GM23338 (cell line): ENCODE results near the gene GRID2IP. TPM values are rescaled to one million over a fixed set of nuclear protein-coding genes. Genes with fewer than 3 reads are reported as not detected.

Experiments used
- ATAC-seq: fragments of 200-7000 bp; cut with Tn5 transposase; 3 replicates; pipeline ENCODE4 v1.9.1; 2020
- DNase-seq: peaks from one replicate; pipeline ENCODE4 v3.0.0-alpha.2; 2015; ENCODE audit warnings: low spot score
- H2AFZ ChIP-seq: fragments of 200-600 bp; sonication (generic); 2 replicates; pipeline ENCODE4 v1.8.0; 2016; ENCODE audit warnings: antibody characterized with exemption, mild to moderate bottlenecking, moderate library complexity
- H3F3A ChIP-seq: fragments of 200-600 bp; sonication (generic); replicated peaks from 2 replicates; pipeline ENCODE4 v1.8.0; 2017; ENCODE audit warnings: antibody characterized with exemption, mixed run types, low read depth
- H3K27ac ChIP-seq: fragments of 200-600 bp; sonication (generic); 2 replicates; pipeline ENCODE4 v1.6.1; 2016; ENCODE audit warnings: low read depth
- H3K27me3 ChIP-seq: fragments of 200-600 bp; sonication (generic); 2 replicates; pipeline ENCODE4 v1.8.0; 2016; ENCODE audit warnings: mild to moderate bottlenecking, mixed run types, moderate library complexity; ENCODE audit not compliant: insufficient read depth
- H3K36me3 ChIP-seq: fragments of 200-600 bp; sonication (generic); 2 replicates; pipeline ENCODE4 v1.8.0; 2016; ENCODE audit warnings: mild to moderate bottlenecking; ENCODE audit not compliant: insufficient read depth
- H3K4me1 ChIP-seq: fragments of 200-600 bp; sonication (generic); 2 replicates; pipeline ENCODE4 v1.8.0; 2016; ENCODE audit warnings: mild to moderate bottlenecking, moderate library complexity; ENCODE audit not compliant: insufficient read depth
- H3K4me2 ChIP-seq: fragments of 200-600 bp; sonication (generic); 2 replicates; pipeline ENCODE4 v1.7.1; 2017; ENCODE audit warnings: mixed run types
- H3K4me3 ChIP-seq: fragments of 200-600 bp; sonication (generic); 2 replicates; pipeline ENCODE4 v1.6.1; 2016; ENCODE audit warnings: mixed run types
- H3K79me2 ChIP-seq: fragments of 200-600 bp; sonication (generic); replicated peaks from 2 replicates; pipeline ENCODE4 v1.8.0; 2017; ENCODE audit warnings: mild to moderate bottlenecking; ENCODE audit not compliant: insufficient read depth
- H3K9me2 ChIP-seq: fragments of 200-600 bp; sonication (generic); 2 replicates; pipeline ENCODE4 v1.8.0; 2017; ENCODE audit not compliant: insufficient read depth
- H4K20me1 ChIP-seq: fragments of 200-600 bp; sonication (generic); replicated peaks from 2 replicates; pipeline ENCODE4 v1.8.0; 2017; ENCODE audit warnings: mild to moderate bottlenecking; ENCODE audit not compliant: insufficient read depth
- H3K27ac Mint-ChIP-seq: 2 replicates; pipeline ENCODE4 v1.8.0; 2020; ENCODE audit warnings: inconsistent platforms, mild to moderate bottlenecking, moderate library complexity, mixed read lengths
- H3K27me3 Mint-ChIP-seq: 3 replicates; pipeline ENCODE4 v1.8.0; 2022; ENCODE audit warnings: low read depth, mild to moderate bottlenecking, moderate library complexity, mixed read lengths, inconsistent platforms; ENCODE audit not compliant: insufficient read depth, poor library complexity
- H3K36me3 Mint-ChIP-seq: 3 replicates; pipeline ENCODE4 v1.8.0; 2021; ENCODE audit warnings: low read depth, mild to moderate bottlenecking, inconsistent platforms, moderate library complexity, mixed read lengths
- H3K4me1 Mint-ChIP-seq: 3 replicates; pipeline ENCODE4 v1.8.0; 2020; ENCODE audit warnings: mild to moderate bottlenecking, inconsistent platforms, mixed read lengths
- H3K4me3 Mint-ChIP-seq: 3 replicates; pipeline ENCODE4 v1.8.0; 2021; ENCODE audit warnings: moderate library complexity, mild to moderate bottlenecking, inconsistent platforms, mixed read lengths
- H3K9me3 Mint-ChIP-seq: 3 replicates; pipeline ENCODE4 v1.8.0; 2020; ENCODE audit warnings: moderate library complexity, mild to moderate bottlenecking, inconsistent platforms, mixed read lengths
- EZH2 ChIP-seq: fragments of 200-600 bp; sonication (generic); IDR thresholded peaks from one replicate; pipeline ENCODE4 v1.8.0; 2017; ENCODE audit warnings: antibody characterized with exemption, mild to moderate bottlenecking, low read depth; ENCODE audit not compliant: unreplicated experiment
- REST ChIP-seq: IDR thresholded peaks from one replicate; pipeline ENCODE4 v1.6.1; 2018; ENCODE audit warnings: antibody characterized with exemption; ENCODE audit not compliant: unreplicated experiment
- STAT1 ChIP-seq: IDR thresholded peaks from one replicate; pipeline ENCODE4 v1.6.1; 2016; ENCODE audit warnings: antibody characterized with exemption; ENCODE audit not compliant: unreplicated experiment
- ZNF462 ChIP-seq: fragments of 250-450 bp; sonication (Bioruptor Pico); IDR thresholded peaks from 2 replicates; pipeline ENCODE4 v1.5.0; 2020; ENCODE audit warnings: mild to moderate bottlenecking, moderate library complexity
- polyA plus RNA-seq: library from polyadenylated mRNA; unstranded; fragments of >200 nt; fragmentation: Nextera tagmentation; extraction: Ambion mirVana; gene quantifications from 2 replicates; pipeline ENCODE4 v1.2.1, GENCODE V29; 2016
- total RNA-seq: library from RNA; depleted of rRNA; stranded (reverse); fragments of >200 nt; shearing (Covaris generic); gene quantifications from 2 replicates; pipeline ENCODE4 v1.2.3, GENCODE V29; 2014

GRID2IP gene
- total and polyA plus RNA-seq, 2 experiments from 2014 or later = 0.73 to 1.5 TPM

GRCh38 chr7:6562106-6562505 lies 10.8 kb upstream of the GRID2IP start:
- Histone ChIP-seq H2AFZ (no peak overlapping the region), H3K9me2 (no peaks in the 10 kb centered on the region), H3F3A (no peaks in the 10 kb centered on the region), H3K4me2 (no peak overlapping the region), H3K4me1 (peaks cover 14% of the 10 kb centered on the region; the same call in 1 of the 2 replicates), H4K20me1 (no peaks in the 10 kb centered on the region), H3K4me3 (no peak overlapping the region), H3K27me3 (no peaks in the 10 kb centered on the region), H3K27ac (no peak overlapping the region), H3K36me3 (no peaks in the 10 kb centered on the region), H3K79me2 (no peaks in the 10 kb centered on the region)
- H3K27ac Mint-ChIP-seq = no peak overlapping the region
- H3K27me3 Mint-ChIP-seq = peaks cover 9% of the 10 kb centered on the region
- ATAC-seq = no peak
- no peak overlapping the region for H3K4me3 Mint-ChIP-seq
- TF ChIP-seq ZNF462 (CRISPR knock-in tag) (no peak), EZH2 (no peak), REST (no peak), STAT1 (no peak)
- no peak for DNase-seq
- H3K4me1 Mint-ChIP-seq = peaks cover 8% of the 10 kb centered on the region
- H3K36me3 Mint-ChIP-seq = no peaks in the 10 kb centered on the region
- no peaks in the 10 kb centered on the region; the same call in 2 of the 3 replicates for H3K9me3 Mint-ChIP-seq
